PC-9 (cell line): ENCODE data around the gene ADGRV1. TPM values are rescaled to one million over a fixed set of nuclear protein-coding genes. Genes with fewer than 3 reads are reported as not detected.

Experiments
- BruUV-seq: library from RNA; stranded (reverse); fragments of 400-500 nt; replicated peaks from 2 replicates; lab custom pipeline; 2021; lab: Mats Ljungman, UMichigan
- CTCF ChIA-PET: fragments of 300-600 bp; sonication (Branson Sonifier 250); formaldehyde crosslinking; loops from one replicate; lab custom pipeline; 2022; ENCODE audit warnings: antibody characterized with exemption; lab: Charles Lee
- POLR2A ChIA-PET: fragments of 300-600 bp; sonication (Branson Sonifier 250); formaldehyde crosslinking; loops from one replicate; lab custom pipeline; 2022; ENCODE audit warnings: antibody characterized with exemption; ENCODE audit not compliant: unreplicated experiment; lab: Charles Lee
- DNase-seq, 2 experiments: peaks; one replicate each; pipeline versions ENCODE4 v3.0.0 to v3.0.0-alpha.2; 2015 to 2022; ENCODE audit warnings: mixed read lengths in 1 of 2
- H2AFZ ChIP-seq: fragments of 200-600 bp; sonication (generic); 2 replicates; pipeline ENCODE4 v1.8.1; 2017; ENCODE audit warnings: antibody characterized with exemption
- H3F3A ChIP-seq: fragments of 200-600 bp; sonication (generic); 2 replicates; pipeline ENCODE4 v1.8.1; 2017; ENCODE audit warnings: antibody characterized with exemption, mild to moderate bottlenecking, low read depth; ENCODE audit not compliant: insufficient read depth
- H3K27ac ChIP-seq: fragments of 200-600 bp; sonication (generic); 2 replicates; pipeline ENCODE4 v1.6.1; 2016; ENCODE audit warnings: mixed run types
- H3K27me3 ChIP-seq: fragments of 200-600 bp; sonication (generic); 2 replicates; pipeline ENCODE4 v1.6.1; 2016; ENCODE audit warnings: low read depth, mixed run types; ENCODE audit not compliant: insufficient read depth
- H3K36me3 ChIP-seq: fragments of 200-600 bp; sonication (generic); 2 replicates; pipeline ENCODE4 v1.6.1; 2016; ENCODE audit warnings: low read depth, mixed run types
- H3K4me1 ChIP-seq: fragments of 200-600 bp; sonication (generic); replicated peaks from 2 replicates; pipeline ENCODE4 v1.6.1; 2016; ENCODE audit warnings: mixed run types; ENCODE audit not compliant: insufficient read depth
- H3K4me2 ChIP-seq: fragments of 200-600 bp; sonication (generic); 2 replicates; pipeline ENCODE4 v1.6.1; 2017; ENCODE audit warnings: mixed run types
- H3K4me3 ChIP-seq: fragments of 200-600 bp; sonication (generic); 2 replicates; pipeline ENCODE4 v1.6.1; 2016; ENCODE audit warnings: mixed run types
- H3K79me2 ChIP-seq: fragments of 200-600 bp; sonication (generic); 2 replicates; pipeline ENCODE4 v1.6.1; 2017; ENCODE audit warnings: low read depth, mixed run types
- H3K9me2 ChIP-seq: fragments of 200-600 bp; sonication (generic); 2 replicates; pipeline ENCODE4 v1.8.1; 2017; ENCODE audit warnings: mild to moderate bottlenecking; ENCODE audit not compliant: insufficient read depth
- H3K9me3 ChIP-seq: fragments of 200-600 bp; sonication (generic); 2 replicates; pipeline ENCODE4 v1.8.1; 2016; ENCODE audit warnings: low read depth; ENCODE audit not compliant: insufficient read depth
- H4K20me1 ChIP-seq: fragments of 200-600 bp; sonication (generic); 2 replicates; pipeline ENCODE4 v1.8.1; 2017; ENCODE audit not compliant: insufficient read depth
- CTCF ChIP-seq: fragments of 200-600 bp; sonication (generic); conservative IDR thresholded peaks from 2 replicates; pipeline ENCODE4 v1.6.1; 2017; ENCODE audit warnings: mixed run types, antibody characterized with exemption, mild to moderate bottlenecking, moderate library complexity
- EZH2 ChIP-seq: fragments of 200-600 bp; sonication (generic); IDR thresholded peaks from 2 replicates; pipeline ENCODE4 v1.8.0; 2017; ENCODE audit warnings: antibody characterized with exemption, low read depth
- intact Hi-C: fragments of 100-400 bp; cut with micrococcal nuclease; formaldehyde crosslinking; loops from one replicate; pipeline ENCODE4 v1.10.0; 2022; ENCODE audit not compliant: unreplicated experiment
- total RNA-seq: library from RNA; stranded (reverse); gene quantifications from 2 replicates; pipeline ENCODE4 v1.2.3, GENCODE V29; 2021

The ADGRV1 gene
- total RNA-seq, 1 experiment from 2014 or later, result 1.0 TPM

DNA sequence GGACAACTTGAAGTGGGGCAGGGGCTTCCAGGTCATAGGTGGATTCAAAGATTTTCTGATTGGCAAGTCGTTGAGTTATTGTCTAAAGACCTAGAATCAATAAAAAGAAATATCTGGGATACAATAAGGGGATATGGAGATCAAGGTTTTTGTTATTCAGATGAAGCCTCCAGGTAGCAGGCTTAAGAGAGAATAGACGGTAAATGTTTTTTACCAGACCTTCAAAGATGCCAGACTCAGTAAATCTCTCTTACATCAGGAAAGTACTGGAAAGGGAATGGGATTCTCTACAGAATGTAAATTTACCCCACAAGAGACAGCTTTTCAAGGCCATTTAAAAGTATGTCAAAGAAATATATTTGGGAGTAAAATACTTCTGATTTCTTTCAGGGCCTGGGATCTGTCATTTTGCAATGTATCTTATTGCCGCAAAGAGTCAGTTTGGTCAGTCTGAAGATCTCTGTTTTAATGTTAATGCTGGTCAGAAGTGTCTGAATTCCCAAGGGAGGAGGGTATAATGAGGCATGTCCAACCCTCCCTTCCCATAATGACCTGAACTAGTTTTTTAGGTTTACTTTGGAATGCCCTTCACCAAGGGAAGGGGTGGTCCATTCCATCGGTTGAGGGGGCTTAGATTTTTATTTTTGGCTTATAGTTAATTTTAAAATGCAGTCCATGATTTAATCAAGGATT is 15.6 kb upstream of the ADGRV1 start:
- Histone ChIP-seq H3K79me2 (no peaks in the 10 kb centered on the region), H3K27me3 (peaks cover 52% of the 10 kb centered on the region), H3F3A (peaks cover 8% of the 10 kb centered on the region), H3K9me2 (no peaks in the 10 kb centered on the region), H2AFZ (no peak overlapping the region), H3K4me1 (peaks cover 14% of the 10 kb centered on the region), H3K9me3 (no peaks in the 10 kb centered on the region), H3K4me2 (no peak overlapping the region), H3K27ac (no peak overlapping the region), H4K20me1 (no peaks in the 10 kb centered on the region), H3K36me3 (no peaks in the 10 kb centered on the region), H3K4me3 (no peak overlapping the region)
- intact Hi-C loops, result no loop called here
- no TSS peak for BruUV-seq
- no peak for DNase-seq
- ChIA-PET CTCF (no interaction called here), POLR2A (no interaction called here)
- TF ChIP-seq CTCF (no peak), EZH2 (no peak)

- TF ChIP-seq CTCF, result no peak
- TF ChIP-seq EZH2, result no peak
- no TSS peak for BruUV-seq
Measured at GRCh38 chr5:90545511-90545910, 13.1 kb upstream of the ADGRV1 start.

GRCh38 chr5:90546216-90546837 is 12.3 kb upstream of the ADGRV1 start:
- H3K27me3 ChIP-seq, result peaks cover 58% of the 10 kb centered on the region
- DNase-seq, result no peak
- no peaks in the 10 kb centered on the region for H4K20me1 ChIP-seq
- no peak overlapping the region for H3K4me3 ChIP-seq
- H3K79me2 ChIP-seq, result no peaks in the 10 kb centered on the region
- TF ChIP-seq CTCF (no peak), EZH2 (no peak)
- H3F3A ChIP-seq, result peaks cover 12% of the 10 kb centered on the region
- CTCF ChIA-PET, result interaction anchor here (0.5 kb wide), 1 partner anchor 1832 kb away, joined by 3 read pairs; no protein-coding TSS in a partner anchor
- H3K4me2 ChIP-seq, result no peak overlapping the region
- H3K27ac ChIP-seq, result no peak overlapping the region
- no peaks in the 10 kb centered on the region for H3K9me2 ChIP-seq
- no peak overlapping the region for H2AFZ ChIP-seq
- POLR2A ChIA-PET, result no interaction called here
- no TSS peak for BruUV-seq
- H3K36me3 ChIP-seq, result no peaks in the 10 kb centered on the region
- H3K9me3 ChIP-seq, result no peaks in the 10 kb centered on the region
- intact Hi-C loops, result no loop called here
- peaks cover 23% of the 10 kb centered on the region for H3K4me1 ChIP-seq

More at GRCh38 chr5:90545511-90545910, 13.1 kb upstream of the ADGRV1 start:
- intact Hi-C loops, result no loop called here
- Histone ChIP-seq H3K36me3 (no peaks in the 10 kb centered on the region), H3K4me2 (no peak overlapping the region), H3F3A (peaks cover 12% of the 10 kb centered on the region), H4K20me1 (no peaks in the 10 kb centered on the region), H3K4me1 (peaks cover 23% of the 10 kb centered on the region), H3K9me3 (no peaks in the 10 kb centered on the region), H2AFZ (no peak overlapping the region), H3K27me3 (peaks cover 52% of the 10 kb centered on the region), H3K27ac (no peak overlapping the region), H3K79me2 (no peaks in the 10 kb centered on the region), H3K4me3 (no peak overlapping the region), H3K9me2 (no peaks in the 10 kb centered on the region)
- ChIA-PET CTCF (no interaction called here), POLR2A (no interaction called here)
- no peak for DNase-seq
